Astrocyte of the spinal cord (primary cell): ENCODE data around the gene RGSL1.

ENCODE experiments used
- DNase-seq: peaks from one replicate; pipeline ENCODE4 v3.0.0; 2011; ENCODE audit warnings: low read depth, low spot score
- H3K4me3 ChIP-seq: 2 replicates; pipeline ENCODE4 v1.5.1; 2011; ENCODE audit warnings: low read depth, mild to moderate bottlenecking, low read length, moderate library complexity
- in situ Hi-C: cut with HindIII; loops from 2 replicates; pipeline ENCODE4 v1.10.0; 2017; ENCODE audit warnings: low sequenced_read_pairs
- TF ChIP-seq, protein P1 (sequence below): IDR thresholded peaks from 2 replicates; pipeline ENCODE4 v1.5.1; 2012; ENCODE audit warnings: low read depth, mild to moderate bottlenecking, low read length, inconsistent platforms

Gene RGSL1

DNA sequence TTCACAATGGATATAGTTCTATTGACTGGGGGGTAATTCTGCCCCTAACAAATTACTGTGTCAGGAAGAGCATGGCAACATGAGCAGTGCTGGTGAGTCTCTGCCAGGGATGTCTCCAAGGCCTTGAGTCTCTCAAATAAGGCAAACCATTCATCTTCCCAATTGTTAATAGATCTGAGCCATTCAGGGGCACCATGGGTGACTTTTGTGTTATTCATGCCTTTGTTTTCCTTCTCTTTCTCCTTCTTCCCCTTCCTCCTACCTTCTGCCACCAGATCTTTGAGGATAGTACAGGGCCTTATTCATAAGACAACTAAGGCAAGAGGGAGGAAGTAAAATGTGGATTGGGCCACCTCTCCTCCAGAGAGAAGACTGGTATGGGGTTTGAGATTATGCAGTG, at the start of gene RGSL1:
RGSL1 (plus strand) TSS at position 60 of the 400 bp plus-strand sequence; CDS start at position 80, 20 bp downstream.
- no peak within 1 kb of the TSS for H3K4me3 ChIP-seq
- TF ChIP-seq, protein P1, sequence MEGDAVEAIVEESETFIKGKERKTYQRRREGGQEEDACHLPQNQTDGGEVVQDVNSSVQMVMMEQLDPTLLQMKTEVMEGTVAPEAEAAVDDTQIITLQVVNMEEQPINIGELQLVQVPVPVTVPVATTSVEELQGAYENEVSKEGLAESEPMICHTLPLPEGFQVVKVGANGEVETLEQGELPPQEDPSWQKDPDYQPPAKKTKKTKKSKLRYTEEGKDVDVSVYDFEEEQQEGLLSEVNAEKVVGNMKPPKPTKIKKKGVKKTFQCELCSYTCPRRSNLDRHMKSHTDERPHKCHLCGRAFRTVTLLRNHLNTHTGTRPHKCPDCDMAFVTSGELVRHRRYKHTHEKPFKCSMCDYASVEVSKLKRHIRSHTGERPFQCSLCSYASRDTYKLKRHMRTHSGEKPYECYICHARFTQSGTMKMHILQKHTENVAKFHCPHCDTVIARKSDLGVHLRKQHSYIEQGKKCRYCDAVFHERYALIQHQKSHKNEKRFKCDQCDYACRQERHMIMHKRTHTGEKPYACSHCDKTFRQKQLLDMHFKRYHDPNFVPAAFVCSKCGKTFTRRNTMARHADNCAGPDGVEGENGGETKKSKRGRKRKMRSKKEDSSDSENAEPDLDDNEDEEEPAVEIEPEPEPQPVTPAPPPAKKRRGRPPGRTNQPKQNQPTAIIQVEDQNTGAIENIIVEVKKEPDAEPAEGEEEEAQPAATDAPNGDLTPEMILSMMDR, result no peak
- no peak for DNase-seq
- in situ Hi-C loops, result no loop called here

DNA sequence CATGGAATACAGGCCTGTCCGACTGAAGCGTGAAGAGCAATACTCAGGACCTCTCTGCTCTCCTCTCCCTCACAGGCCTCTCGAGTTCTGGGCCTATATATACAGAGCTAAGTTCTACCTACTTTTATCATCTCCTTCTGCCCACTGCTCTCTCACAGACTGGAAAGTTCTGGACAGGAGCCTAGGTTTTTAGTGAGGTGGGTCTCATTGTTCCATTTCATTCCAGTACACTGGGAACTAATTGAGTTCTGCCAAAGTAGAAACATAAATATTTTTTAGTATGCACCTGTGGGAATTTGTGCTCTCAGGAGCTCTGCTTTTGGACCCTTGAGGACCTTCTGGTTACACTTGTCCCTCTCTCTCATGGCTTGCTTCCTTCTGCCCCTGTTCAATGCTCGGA, 49.4 kb upstream of the RGSL1 start, which contains the start of gene TEDDM1:
TEDDM1 (minus strand) TSS at position 101 of the 400 bp plus-strand sequence. CDS start 182 bp downstream, outside the sequence.
- DNase-seq, result no peak
- H3K4me3 ChIP-seq, result no peak within 1 kb of the TSS
- TF ChIP-seq, protein P1, result no peak
- in situ Hi-C loops, result no loop called here

DNA sequence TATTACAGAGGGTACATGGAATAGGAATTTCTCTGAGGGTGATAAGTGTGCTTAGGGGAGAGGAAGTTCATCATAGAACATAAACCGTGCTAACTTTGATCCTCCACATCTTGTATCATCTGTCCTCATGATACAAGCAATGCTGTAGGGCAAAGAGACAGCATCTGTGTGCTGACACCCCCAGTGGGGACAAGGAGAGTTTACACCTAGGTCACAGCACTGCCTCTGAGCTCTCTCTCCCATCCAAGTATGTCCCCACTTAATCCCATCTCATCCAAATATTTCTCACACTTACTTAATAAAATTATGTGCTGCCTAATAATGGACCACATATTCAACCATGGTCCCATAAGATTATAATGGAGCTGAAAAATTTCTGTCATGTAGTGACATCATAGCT, 45.2 kb upstream of the RGSL1 start:
- DNase-seq, result no peak
- in situ Hi-C loops, result no loop called here
- TF ChIP-seq, protein P1, result no peak
- no peak overlapping the region for H3K4me3 ChIP-seq

DNA sequence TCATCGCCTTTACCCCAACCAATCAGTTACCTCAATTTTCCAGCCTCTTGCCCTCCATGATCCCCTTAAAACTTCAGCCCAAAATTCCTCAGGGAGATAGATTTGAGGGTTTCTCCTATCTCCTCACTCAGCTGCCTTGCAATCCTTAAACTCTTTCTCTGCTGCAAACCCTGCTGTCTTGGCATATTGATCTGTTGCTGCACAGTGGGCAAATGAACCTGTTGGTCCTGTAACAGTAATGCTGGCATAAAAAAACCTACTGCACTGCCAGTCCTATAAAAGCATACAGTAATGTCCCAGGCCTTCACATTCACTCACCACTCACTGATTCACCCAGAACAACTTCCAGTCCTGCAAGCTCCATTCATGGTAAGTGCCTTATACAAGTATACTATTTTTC, 44.4 kb upstream of the RGSL1 start:
- in situ Hi-C loops, result no loop called here

DNA sequence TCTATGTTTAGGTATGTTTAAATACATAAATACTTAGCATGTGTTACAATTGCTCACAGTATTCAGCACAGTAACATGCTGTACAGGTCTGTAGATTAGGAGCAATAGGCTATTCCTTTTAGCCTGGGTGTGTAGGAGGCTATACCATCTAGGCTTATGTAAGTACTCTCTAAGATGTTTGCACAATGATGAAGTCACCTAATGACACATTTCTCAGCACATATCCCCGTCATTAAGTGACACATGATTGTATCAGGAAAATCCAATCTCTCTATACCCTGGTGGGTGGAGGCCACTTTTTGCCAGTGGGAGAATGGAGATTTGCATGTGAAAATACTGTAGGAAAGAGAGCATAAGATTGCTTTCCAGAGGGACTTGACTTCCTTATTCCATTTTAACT, 43.9 kb upstream of the RGSL1 start:
- TF ChIP-seq, protein P1, result no peak
- DNase-seq, result no peak
- H3K4me3 ChIP-seq, result no peak overlapping the region
- in situ Hi-C loops, result no loop called here

More for the DNA sequence above, 44.4 kb upstream of the RGSL1 start:
- TF ChIP-seq, protein P1, result no peak
- no peak for DNase-seq
- H3K4me3 ChIP-seq, result no peak overlapping the region

DNA sequence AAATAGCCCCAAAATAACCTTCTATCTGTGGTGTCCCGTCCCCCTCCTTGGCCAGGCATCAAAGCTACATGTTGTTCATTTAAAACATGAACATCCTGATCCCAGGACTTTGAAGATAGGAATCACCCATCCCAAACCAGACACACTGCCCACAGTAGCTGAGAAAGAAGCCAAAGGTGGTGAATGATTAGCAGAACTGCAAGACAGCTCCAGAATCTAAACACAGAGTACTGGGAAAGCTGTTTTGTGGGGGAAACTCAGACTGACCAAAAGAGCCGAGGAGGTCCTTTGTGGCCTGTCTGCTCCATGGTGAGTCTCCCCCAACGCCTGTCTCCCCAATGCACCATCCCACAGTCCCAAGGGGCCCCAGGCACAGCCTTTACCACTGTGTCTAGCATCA, 42.2 kb upstream of the RGSL1 start:
- TF ChIP-seq, protein P1, result no peak
- no peak overlapping the region for H3K4me3 ChIP-seq
- in situ Hi-C loops, result no loop called here
- DNase-seq, result no peak
